HepG2 (cell line): ENCODE measurements around the gene DHRS13. TPM values are rescaled to one million over a fixed set of nuclear protein-coding genes. Genes with fewer than 3 reads are reported as not detected.

Experiments
- CBX2 ChIP-seq, 2 experiments: fragments of 200-600 bp in 1 of 2; sonication (generic); formaldehyde crosslinking in 1 of 2; IDR thresholded peaks; 2 replicates each; pipeline versions ENCODE4 v1.7.0 to v1.8.1; 2018 to 2022; ENCODE audit warnings: low read depth in 2 of 2, low read length in 1 of 2, mild to moderate bottlenecking in 1 of 2, missing genetic modification reagents in 1 of 2
- CEBPZ ChIP-seq: IDR thresholded peaks from 2 replicates; pipeline ENCODE4 v1.6.1; 2012; ENCODE audit warnings: low read length, improper control_type of control experiment
- CREM ChIP-seq, 2 experiments: sonication (generic) in 1 of 2; formaldehyde crosslinking in 1 of 2; IDR thresholded peaks; 2 replicates each; pipeline versions ENCODE4 v1.4.0 to v1.6.1; 2016 to 2020; ENCODE audit warnings: antibody characterized with exemption in 1 of 2, mild to moderate bottlenecking in 1 of 2, missing genetic modification reagents in 1 of 2
- FIP1L1 ChIP-seq: fragments of 200-400 bp; formaldehyde crosslinking; IDR thresholded peaks from 2 replicates; pipeline ENCODE4 v1.6.1; 2018; ENCODE audit warnings: low read depth, mild to moderate bottlenecking, low read length, moderate library complexity, borderline replicate concordance; ENCODE audit not compliant: insufficient read depth
- HHEX ChIP-seq: IDR thresholded peaks from 2 replicates; pipeline ENCODE4 v1.6.1; 2016; ENCODE audit warnings: control low read depth
- HNRNPLL ChIP-seq: fragments of 200-400 bp; formaldehyde crosslinking; IDR thresholded peaks from 2 replicates; pipeline ENCODE4 v1.6.1; 2017; ENCODE audit warnings: mild to moderate bottlenecking, low read depth, low read length; ENCODE audit not compliant: poor library complexity, severe bottlenecking
- ONECUT2 ChIP-seq: sonication (generic); formaldehyde crosslinking; IDR thresholded peaks from 2 replicates; pipeline ENCODE4 v1.4.0; 2020; ENCODE audit warnings: missing genetic modification reagents
- POLR2G ChIP-seq: fragments of 200-400 bp; formaldehyde crosslinking; IDR thresholded peaks from 2 replicates; pipeline ENCODE4 v1.6.1; 2018; ENCODE audit warnings: mild to moderate bottlenecking, low read depth, low read length, moderate library complexity
- REXO4 ChIP-seq: sonication (generic); formaldehyde crosslinking; IDR thresholded peaks from 2 replicates; pipeline ENCODE4 v1.8.0; 2022; ENCODE audit warnings: missing genetic modification reagents, mild to moderate bottlenecking, borderline replicate concordance
- TFDP1 ChIP-seq: IDR thresholded peaks from 2 replicates; pipeline ENCODE4 v1.6.1; 2016; ENCODE audit warnings: missing compliant biosample characterization, missing genetic modification reagents, borderline replicate concordance
- THAP9 ChIP-seq: sonication (generic); formaldehyde crosslinking; IDR thresholded peaks from 2 replicates; pipeline ENCODE4; 2020; ENCODE audit warnings: missing genetic modification reagents, mild to moderate bottlenecking, borderline replicate concordance
- TOPORS ChIP-seq: sonication (generic); formaldehyde crosslinking; IDR thresholded peaks from 2 replicates; pipeline ENCODE4 v1.8.0; 2023; ENCODE audit warnings: mild to moderate bottlenecking, missing genetic modification reagents
- UBTF ChIP-seq: sonication (generic); formaldehyde crosslinking; IDR thresholded peaks from 2 replicates; pipeline ENCODE4 v1.4.0; 2020; ENCODE audit warnings: mild to moderate bottlenecking, missing genetic modification reagents
- XBP1 ChIP-seq: sonication (generic); formaldehyde crosslinking; IDR thresholded peaks from 2 replicates; pipeline ENCODE4 v1.5.0; 2020; ENCODE audit warnings: missing genetic modification reagents
- ZFP90 ChIP-seq: sonication (generic); formaldehyde crosslinking; IDR thresholded peaks from 2 replicates; pipeline ENCODE4 v1.8.0; 2022; ENCODE audit warnings: missing genetic modification reagents, mild to moderate bottlenecking, inconsistent platforms, borderline replicate concordance
- ZNF501 ChIP-seq: sonication (generic); formaldehyde crosslinking; IDR thresholded peaks from 2 replicates; pipeline ENCODE4 v1.5.1; 2020; ENCODE audit warnings: mild to moderate bottlenecking, moderate library complexity, missing genetic modification reagents
- ZNF577 ChIP-seq: sonication (generic); formaldehyde crosslinking; IDR thresholded peaks from 2 replicates; pipeline ENCODE4 v1.4.0; 2020; ENCODE audit warnings: mild to moderate bottlenecking, low read depth, missing genetic modification reagents, borderline replicate concordance
- ZNF672 ChIP-seq: sonication (generic); formaldehyde crosslinking; IDR thresholded peaks from 2 replicates; pipeline ENCODE4 v1.8.1; 2022; ENCODE audit warnings: missing genetic modification reagents
- ZNF850 ChIP-seq: sonication (generic); formaldehyde crosslinking; conservative IDR thresholded peaks from 2 replicates; pipeline ENCODE4 v1.9.0; 2021; ENCODE audit warnings: mild to moderate bottlenecking, missing genetic modification reagents
- polyA plus RNA-seq, 8 experiments: library from polyadenylated mRNA; depleted of rRNA in 3 of 8; stranded (reverse) in 7 of 8; unstranded in 1 of 8; fragments of >200 nt; fragmentation: Illumina TruSeq in 4 of 8; extraction: Trizol in 4 of 8; gene quantifications; 2 replicates each; pipeline versions ENCODE4 v1.2.1 to v1.2.3, GENCODE V29; 2011 to 2016; ENCODE audit warnings: low read depth in 4 of 8, missing spikeins in 1 of 8, mixed read lengths in 1 of 8; ENCODE audit not compliant: insufficient read depth in 1 of 8
- total RNA-seq, 5 experiments: library from RNA; depleted of rRNA; stranded (reverse); fragments of >200 nt; fragmentation: Illumina TruSeq; extraction: Trizol; gene quantifications; 2 replicates each; pipeline ENCODE4 v1.2.3, GENCODE V29; 2016; ENCODE audit warnings: low read depth in 1 of 5

DHRS13 gene
- total and polyA plus RNA-seq, 2 of the 13 experiments (the other 11 are each of a cell fraction or from before 2014, with no cell fraction given), result 11.8 to 12.6 TPM

GRCh38 chr17:28951428-28951990 is 48.6 kb upstream of the DHRS13 start, which contains the start of gene PHF12 (continued):
- TF ChIP-seq POLR2G (peak; percentile 78), ZNF672 (CRISPR knock-in tag) (no peak), FIP1L1 (peak; percentile 93; the same call in 1 of the 2 replicates), HHEX (CRISPR knock-in tag) (no peak), CBX2 (IDR thresholded peaks at IDR 0.05; ENCODE audit: low read depth, low read length) (no peak), CBX2 (CRISPR knock-in tag; IDR thresholded peaks at IDR 0.05; ENCODE audit: low read depth) (no peak), CREM (IDR thresholded peaks at IDR 0.05) (no peak), CREM (CRISPR knock-in tag; IDR thresholded peaks at IDR 0.05) (no peak), THAP9 (CRISPR knock-in tag) (peak; percentile 96; the same call in 1 of the 2 replicates), ONECUT2 (CRISPR knock-in tag) (no peak), HNRNPLL (peak; percentile 100), XBP1 (CRISPR knock-in tag) (no peak), TOPORS (CRISPR knock-in tag) (no peak; the same call in 1 of the 2 replicates), ZFP90 (peak; percentile 53; the same call in 1 of the 2 replicates), ZNF850 (CRISPR knock-in tag) (no peak), REXO4 (CRISPR knock-in tag) (no peak), UBTF (CRISPR knock-in tag) (peak; percentile 35), ZNF577 (CRISPR knock-in tag) (no peak), ZNF501 (CRISPR knock-in tag) (peak; percentile 96; the same call in 1 of the 2 replicates), CEBPZ (no peak), TFDP1 (CRISPR knock-in tag) (peak; percentile 8)
